HG02852 (cell line): Measurements from ENCODE around the gene VSX1.

ENCODE experiments used
- ATAC-seq: cut with Tn5 transposase; IDR thresholded peaks from one replicate; pipeline ENCODE4 v1.9.1; 2021; ENCODE audit warnings: mild to moderate bottlenecking, moderate library complexity; ENCODE audit not compliant: unreplicated experiment

The VSX1 gene

GRCh38 chr20:25067102-25067987 lies 14.6 kb downstream of the VSX1 start:
- ATAC-seq = no peak

GRCh38 chr20:25066386-25066785 lies 15.6 kb downstream of the VSX1 start:
- no peak for ATAC-seq

DNA sequence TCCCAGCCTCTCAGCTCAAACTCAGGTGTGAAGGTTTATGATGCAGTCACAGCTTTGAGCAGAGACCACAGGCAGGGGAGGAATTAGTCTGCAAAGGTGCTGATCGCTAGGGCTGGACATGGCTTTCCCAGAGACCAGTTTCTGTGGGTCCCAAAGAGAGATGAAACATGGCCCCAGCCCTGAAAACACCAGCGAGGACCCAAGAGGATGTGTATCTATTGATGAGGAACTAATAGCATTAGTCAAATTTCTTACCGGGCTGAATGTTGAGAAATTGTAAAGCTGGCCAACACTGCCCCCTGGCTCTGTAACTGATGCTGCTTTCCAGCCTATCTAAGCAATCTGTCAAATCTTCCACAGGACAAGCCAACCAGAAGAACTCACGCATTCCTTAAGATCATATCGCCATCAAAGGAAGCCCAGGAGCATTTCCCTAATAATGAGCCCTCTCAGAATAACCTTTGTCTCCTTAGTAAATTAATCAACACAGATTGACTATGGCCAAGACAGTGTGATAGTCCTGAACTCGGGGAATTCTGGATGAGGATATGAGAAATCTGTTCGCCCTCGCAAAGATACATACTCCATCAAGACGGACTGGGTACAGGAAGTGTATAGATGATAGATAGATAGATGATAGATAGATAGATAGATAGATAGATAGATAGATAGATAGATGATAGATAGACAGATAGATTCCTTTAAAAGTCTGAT lies 16.2 kb downstream of the VSX1 start:
- ATAC-seq = peak; percentile 64

- ATAC-seq = no peak
These were observed 16.8 kb downstream of the VSX1 start for GRCh38 chr20:25065072-25065624.

- no peak for ATAC-seq
These were observed 17.3 kb downstream of the VSX1 start for GRCh38 chr20:25064561-25065071.

- no peak for ATAC-seq
These were observed 18.0 kb downstream of the VSX1 start for GRCh38 chr20:25063981-25064380.

- no peak for ATAC-seq
These were observed 18.4 kb downstream of the VSX1 start for GRCh38 chr20:25063546-25063945.

DNA sequence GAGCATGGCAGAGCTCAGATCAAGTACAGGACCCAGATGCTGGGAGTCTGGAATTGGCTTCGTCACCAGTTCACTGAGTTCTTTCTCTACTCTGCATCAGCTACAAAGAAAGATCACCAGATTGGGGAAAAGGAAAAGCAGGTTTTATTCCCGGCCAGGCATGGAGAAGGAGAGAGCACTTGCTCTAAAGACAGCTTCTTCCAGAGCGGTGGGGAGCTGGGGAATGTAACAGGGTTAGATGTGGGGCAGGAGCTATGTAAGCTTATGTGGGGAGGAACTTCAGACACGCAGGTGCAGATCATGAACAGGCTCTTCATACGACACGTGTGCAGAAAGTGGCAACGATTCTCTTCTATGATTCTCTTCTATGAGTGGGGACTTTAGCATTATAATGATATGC lies 19.1 kb downstream of the VSX1 start:
- ATAC-seq = no peak

DNA sequence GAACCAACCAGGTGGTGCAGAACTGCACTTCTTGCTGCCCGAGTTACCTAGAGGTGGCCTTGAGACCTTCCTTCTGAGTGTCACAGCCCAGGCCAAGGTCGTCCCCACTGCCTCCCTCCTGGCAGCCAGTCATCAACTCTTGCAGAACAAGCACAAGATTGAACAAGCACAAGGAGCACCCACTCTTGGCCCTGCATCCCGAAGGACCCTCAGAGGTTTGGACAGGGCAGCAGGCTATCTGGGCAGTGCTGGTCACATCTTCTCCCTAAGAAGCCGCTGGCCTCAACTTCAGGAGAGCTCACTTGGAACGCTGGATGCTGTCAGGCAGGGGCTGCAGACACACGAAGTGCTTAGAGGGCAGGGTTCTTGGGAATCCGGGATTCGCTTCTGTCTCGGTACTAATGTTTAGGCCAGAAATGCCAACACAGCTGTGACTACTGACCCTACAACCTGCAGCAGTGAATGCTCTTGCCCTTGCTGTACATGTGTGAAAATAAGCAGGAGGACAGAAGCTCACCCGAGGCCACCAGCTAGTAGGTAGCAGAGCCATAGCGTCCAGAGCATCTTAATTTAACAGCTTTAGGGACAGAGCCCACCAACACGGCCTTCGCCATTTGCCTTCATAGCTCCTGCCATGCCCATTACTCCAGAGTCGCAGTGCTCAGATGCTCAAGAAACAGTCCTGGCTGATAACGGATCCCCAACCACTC lies 20.0 kb downstream of the VSX1 start:
- ATAC-seq = no peak

DNA sequence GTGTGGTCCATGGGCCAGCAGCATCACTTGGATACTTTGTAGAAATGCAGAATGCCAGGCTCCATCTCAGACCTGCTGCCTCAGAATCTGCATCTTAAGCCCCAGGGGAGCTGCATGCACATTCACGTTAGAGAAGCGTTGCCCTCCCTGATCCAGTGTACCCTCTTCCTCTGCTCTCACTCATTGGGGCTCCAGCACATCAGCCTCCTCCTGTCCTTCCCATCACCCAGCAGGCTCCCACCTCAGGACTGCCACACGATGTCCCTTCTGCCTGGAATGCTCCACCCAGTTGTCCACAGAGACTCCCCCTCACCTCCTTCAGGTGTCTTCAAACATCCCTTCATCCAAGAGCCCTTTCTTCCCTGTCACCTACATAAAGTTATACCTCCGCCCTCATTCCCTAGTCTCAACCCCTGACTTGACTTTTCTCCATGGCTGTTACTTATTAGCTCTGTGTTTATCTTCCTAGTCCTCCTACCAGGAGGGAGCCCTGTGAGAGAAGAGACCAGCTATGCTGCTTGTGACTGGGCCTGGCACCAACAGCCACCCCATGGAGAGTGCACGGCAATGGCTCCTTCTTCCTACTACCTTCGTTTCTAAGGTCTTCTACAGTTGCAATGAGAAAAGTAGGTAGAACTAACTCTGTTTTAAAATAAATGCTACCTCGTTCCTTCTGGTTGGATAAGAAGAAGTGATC lies 20.7 kb downstream of the VSX1 start:
- ATAC-seq = no peak

DNA sequence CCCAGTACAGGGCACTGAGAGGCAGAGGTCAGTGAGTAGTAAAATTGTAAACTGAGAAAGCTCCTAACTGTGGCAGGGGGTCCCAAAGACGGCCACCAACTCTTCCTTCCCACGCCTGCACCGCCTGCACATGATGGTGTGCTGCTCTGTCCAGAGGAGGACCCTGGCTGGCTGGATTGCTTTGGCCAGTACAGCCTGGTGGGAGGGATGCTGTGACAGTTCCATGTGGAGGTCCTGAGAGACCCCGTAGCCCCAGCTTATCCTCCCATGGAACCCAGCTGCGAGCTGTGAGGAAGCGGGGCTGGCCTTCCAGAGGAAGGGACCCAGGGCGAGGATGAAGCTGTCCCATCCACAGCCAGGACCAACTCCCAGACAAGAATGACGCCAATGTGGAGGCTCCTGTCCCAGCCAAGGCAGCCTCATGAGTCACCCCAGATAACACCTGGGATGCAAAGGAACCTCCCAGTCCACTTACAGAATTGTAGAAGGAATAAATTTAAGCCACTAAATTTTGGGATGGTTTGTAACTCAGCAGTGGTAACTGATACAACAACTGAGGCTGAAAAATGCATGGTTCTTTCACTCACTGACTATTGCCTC lies 22.0 kb downstream of the VSX1 start:
- no peak for ATAC-seq

- ATAC-seq = no peak
These were observed 22.8 kb downstream of the VSX1 start for GRCh38 chr20:25058847-25059810.

DNA sequence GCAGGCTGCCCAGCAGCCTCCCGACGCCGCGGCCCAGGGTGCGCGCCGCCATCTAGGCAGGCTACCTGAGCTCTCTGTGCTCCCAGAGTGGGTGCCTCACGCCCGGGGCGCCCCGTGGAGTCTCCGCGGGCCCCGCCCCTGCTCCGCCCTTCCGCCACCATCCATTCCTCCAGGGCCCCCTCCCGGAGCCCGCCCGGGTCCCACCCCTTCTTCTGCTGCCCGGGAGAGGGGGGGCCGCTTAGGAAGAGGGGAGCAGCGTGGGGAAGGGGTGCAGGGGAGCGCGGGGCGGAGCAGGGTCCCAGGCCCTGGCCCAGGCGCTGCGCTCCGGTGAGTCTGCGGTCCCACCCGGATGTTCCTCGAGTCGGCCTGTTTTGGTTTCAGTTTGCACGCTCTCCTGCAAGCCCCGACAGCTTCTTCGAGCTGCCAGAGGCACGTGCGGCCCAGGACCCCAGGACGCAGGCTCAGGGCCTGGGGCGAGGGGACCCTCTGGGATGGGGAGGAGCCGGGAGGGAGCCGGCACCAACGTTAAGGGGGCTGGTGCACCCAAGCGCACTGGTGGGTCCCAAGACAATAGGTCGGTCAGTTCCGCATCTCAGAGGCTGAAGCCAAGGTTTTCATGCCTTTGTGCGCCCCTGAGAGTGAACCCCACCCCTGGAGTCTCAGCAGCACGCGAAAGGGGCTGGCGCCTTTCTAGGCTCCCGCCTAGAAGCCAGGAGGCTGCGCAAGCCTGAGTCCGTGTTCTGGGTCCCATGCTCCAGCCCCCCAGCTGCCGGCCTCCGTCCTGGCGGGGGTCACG lies 23.7 kb downstream of the VSX1 start, which contains the start of gene ACSS1:
Gene ACSS1, minus strand, starts transcription at position 89 of the 796 bp plus-strand sequence. Its CDS starts 37 bp downstream, at position 52.
- ATAC-seq = peak; percentile 66

GRCh38 chr20:25057234-25058050 lies 24.5 kb downstream of the VSX1 start:
- peak; percentile 34 for ATAC-seq

- peak; percentile 29 for ATAC-seq
These were observed 25.2 kb downstream of the VSX1 start for GRCh38 chr20:25056690-25057233.

DNA sequence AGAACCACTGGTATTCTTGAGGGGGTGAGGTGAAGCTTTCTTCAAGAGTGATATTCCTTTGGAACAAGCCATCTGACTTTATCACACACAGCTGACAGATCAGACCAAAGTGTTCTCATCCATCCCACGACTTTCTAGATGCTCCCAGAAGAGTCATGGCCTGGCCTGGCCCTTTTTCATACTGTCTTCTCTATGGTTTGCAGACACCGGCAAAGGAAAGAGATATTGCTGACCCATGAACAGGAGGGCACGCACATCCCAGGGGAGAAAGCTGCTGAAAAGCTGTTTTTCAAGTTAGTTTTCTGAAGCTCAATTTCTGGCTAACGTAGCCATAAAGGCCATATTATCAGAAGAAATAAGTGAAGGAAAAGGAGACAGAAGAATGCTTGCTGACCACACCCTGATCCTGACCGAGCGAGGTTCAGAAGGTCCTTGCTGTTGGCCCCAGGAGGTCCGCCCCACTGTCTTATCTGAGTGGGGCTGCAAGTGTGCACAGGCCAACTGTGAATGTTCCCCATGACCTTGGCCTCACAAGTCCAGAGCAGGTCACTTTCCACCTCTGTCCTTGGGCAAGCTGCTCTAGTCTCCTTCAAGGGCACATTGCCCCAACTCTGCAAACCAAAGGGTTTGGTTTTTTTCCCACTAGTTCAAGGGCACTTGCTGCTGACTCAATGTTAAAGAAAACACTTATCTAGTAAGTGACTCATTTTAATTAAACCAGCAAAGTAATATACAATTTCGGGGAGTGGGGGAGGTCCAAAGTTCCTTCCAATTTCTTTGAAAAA lies 26.0 kb downstream of the VSX1 start:
- no peak for ATAC-seq
